PC-9 (cell line): ENCODE data around the gene SOD3. TPM values are rescaled to one million over a fixed set of nuclear protein-coding genes. Genes with fewer than 3 reads are reported as not detected.

Source experiments
- BruUV-seq: library from RNA; stranded (reverse); fragments of 400-500 nt; replicated peaks from 2 replicates; lab custom pipeline; 2021; lab: Mats Ljungman, UMichigan
- CTCF ChIA-PET: fragments of 300-600 bp; sonication (Branson Sonifier 250); formaldehyde crosslinking; loops from one replicate; lab custom pipeline; 2022; ENCODE audit warnings: antibody characterized with exemption; lab: Charles Lee
- POLR2A ChIA-PET: fragments of 300-600 bp; sonication (Branson Sonifier 250); formaldehyde crosslinking; loops from one replicate; lab custom pipeline; 2022; ENCODE audit warnings: antibody characterized with exemption; ENCODE audit not compliant: unreplicated experiment; lab: Charles Lee
- DNase-seq, 2 experiments: peaks; one replicate each; pipeline versions ENCODE4 v3.0.0 to v3.0.0-alpha.2; 2015 to 2022; ENCODE audit warnings: mixed read lengths in 1 of 2
- H2AFZ ChIP-seq: fragments of 200-600 bp; sonication (generic); 2 replicates; pipeline ENCODE4 v1.8.1; 2017; ENCODE audit warnings: antibody characterized with exemption
- H3F3A ChIP-seq: fragments of 200-600 bp; sonication (generic); 2 replicates; pipeline ENCODE4 v1.8.1; 2017; ENCODE audit warnings: antibody characterized with exemption, mild to moderate bottlenecking, low read depth; ENCODE audit not compliant: insufficient read depth
- H3K27ac ChIP-seq: fragments of 200-600 bp; sonication (generic); 2 replicates; pipeline ENCODE4 v1.6.1; 2016; ENCODE audit warnings: mixed run types
- H3K27me3 ChIP-seq: fragments of 200-600 bp; sonication (generic); 2 replicates; pipeline ENCODE4 v1.6.1; 2016; ENCODE audit warnings: low read depth, mixed run types; ENCODE audit not compliant: insufficient read depth
- H3K36me3 ChIP-seq: fragments of 200-600 bp; sonication (generic); 2 replicates; pipeline ENCODE4 v1.6.1; 2016; ENCODE audit warnings: low read depth, mixed run types
- H3K4me1 ChIP-seq: fragments of 200-600 bp; sonication (generic); replicated peaks from 2 replicates; pipeline ENCODE4 v1.6.1; 2016; ENCODE audit warnings: mixed run types; ENCODE audit not compliant: insufficient read depth
- H3K4me2 ChIP-seq: fragments of 200-600 bp; sonication (generic); 2 replicates; pipeline ENCODE4 v1.6.1; 2017; ENCODE audit warnings: mixed run types
- H3K4me3 ChIP-seq: fragments of 200-600 bp; sonication (generic); 2 replicates; pipeline ENCODE4 v1.6.1; 2016; ENCODE audit warnings: mixed run types
- H3K79me2 ChIP-seq: fragments of 200-600 bp; sonication (generic); 2 replicates; pipeline ENCODE4 v1.6.1; 2017; ENCODE audit warnings: low read depth, mixed run types
- H3K9me2 ChIP-seq: fragments of 200-600 bp; sonication (generic); 2 replicates; pipeline ENCODE4 v1.8.1; 2017; ENCODE audit warnings: mild to moderate bottlenecking; ENCODE audit not compliant: insufficient read depth
- H3K9me3 ChIP-seq: fragments of 200-600 bp; sonication (generic); 2 replicates; pipeline ENCODE4 v1.8.1; 2016; ENCODE audit warnings: low read depth; ENCODE audit not compliant: insufficient read depth
- H4K20me1 ChIP-seq: fragments of 200-600 bp; sonication (generic); 2 replicates; pipeline ENCODE4 v1.8.1; 2017; ENCODE audit not compliant: insufficient read depth
- EZH2 ChIP-seq: fragments of 200-600 bp; sonication (generic); IDR thresholded peaks from 2 replicates; pipeline ENCODE4 v1.8.0; 2017; ENCODE audit warnings: antibody characterized with exemption, low read depth
- intact Hi-C: fragments of 100-400 bp; cut with micrococcal nuclease; formaldehyde crosslinking; loops from one replicate; pipeline ENCODE4 v1.10.0; 2022; ENCODE audit not compliant: unreplicated experiment
- total RNA-seq: library from RNA; stranded (reverse); gene quantifications from 2 replicates; pipeline ENCODE4 v1.2.3, GENCODE V29; 2021
- TF ChIP-seq, protein P1 (sequence below): fragments of 200-600 bp; sonication (generic); conservative IDR thresholded peaks from 2 replicates; pipeline ENCODE4 v1.6.1; 2017; ENCODE audit warnings: mixed run types, antibody characterized with exemption, mild to moderate bottlenecking, moderate library complexity

Gene SOD3
- total RNA-seq, 1 experiment from 2014 or later: 6.3 TPM

DNA sequence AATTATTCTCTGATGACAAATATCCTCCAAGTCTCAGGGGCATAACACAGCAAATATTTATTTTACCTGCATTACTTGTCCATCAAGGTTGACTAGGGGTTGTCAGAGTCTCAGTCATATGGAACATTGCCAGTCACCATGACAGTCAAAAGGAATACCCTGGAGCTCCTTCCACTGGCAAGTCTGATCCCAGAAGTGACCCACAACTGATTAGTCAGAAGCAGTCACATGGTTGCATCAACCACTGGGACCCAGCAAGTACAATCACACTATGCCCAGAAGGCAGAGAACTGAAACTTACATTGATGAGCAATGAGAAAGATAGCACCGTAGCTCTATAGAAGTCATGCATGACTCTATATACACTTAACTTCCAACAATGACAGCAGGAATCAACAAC is 41.9 kb upstream of the SOD3 start:
- Histone ChIP-seq H3K36me3 (no peaks in the 10 kb centered on the region), H3F3A (peaks cover 18% of the 10 kb centered on the region), H3K4me2 (0 out of 2 replicates have a peak overlapping the region, but pooled peaks have one; percentile 50), H4K20me1 (no peaks in the 10 kb centered on the region), H3K27me3 (no peaks in the 10 kb centered on the region), H3K9me3 (peaks cover 27% of the 10 kb centered on the region), H3K9me2 (no peaks in the 10 kb centered on the region), H3K4me3 (no peak overlapping the region), H3K4me1 (peaks cover 24% of the 10 kb centered on the region), H3K27ac (peak overlapping the region; percentile 95), H3K79me2 (no peaks in the 10 kb centered on the region), H2AFZ (no peak overlapping the region)
- DNase-seq: peak; percentile 70 to 99
- no TSS peak for BruUV-seq
- intact Hi-C loops: loop anchor here (1.0 kb wide), 2 partner anchors 10 to 95 kb away; no protein-coding TSS in a partner anchor
- CTCF ChIA-PET: interaction anchor here (0.5 kb wide), 1 partner anchor 170 kb away, joined by 3 read pairs; no protein-coding TSS in a partner anchor
- no peak for TF ChIP-seq EZH2
- TF ChIP-seq, protein P1, sequence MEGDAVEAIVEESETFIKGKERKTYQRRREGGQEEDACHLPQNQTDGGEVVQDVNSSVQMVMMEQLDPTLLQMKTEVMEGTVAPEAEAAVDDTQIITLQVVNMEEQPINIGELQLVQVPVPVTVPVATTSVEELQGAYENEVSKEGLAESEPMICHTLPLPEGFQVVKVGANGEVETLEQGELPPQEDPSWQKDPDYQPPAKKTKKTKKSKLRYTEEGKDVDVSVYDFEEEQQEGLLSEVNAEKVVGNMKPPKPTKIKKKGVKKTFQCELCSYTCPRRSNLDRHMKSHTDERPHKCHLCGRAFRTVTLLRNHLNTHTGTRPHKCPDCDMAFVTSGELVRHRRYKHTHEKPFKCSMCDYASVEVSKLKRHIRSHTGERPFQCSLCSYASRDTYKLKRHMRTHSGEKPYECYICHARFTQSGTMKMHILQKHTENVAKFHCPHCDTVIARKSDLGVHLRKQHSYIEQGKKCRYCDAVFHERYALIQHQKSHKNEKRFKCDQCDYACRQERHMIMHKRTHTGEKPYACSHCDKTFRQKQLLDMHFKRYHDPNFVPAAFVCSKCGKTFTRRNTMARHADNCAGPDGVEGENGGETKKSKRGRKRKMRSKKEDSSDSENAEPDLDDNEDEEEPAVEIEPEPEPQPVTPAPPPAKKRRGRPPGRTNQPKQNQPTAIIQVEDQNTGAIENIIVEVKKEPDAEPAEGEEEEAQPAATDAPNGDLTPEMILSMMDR: no peak
- POLR2A ChIA-PET: no interaction called here

- intact Hi-C loops: no loop called here
- H3K9me3 ChIP-seq: peaks cover 27% of the 10 kb centered on the region
- H3K4me2 ChIP-seq: no peak overlapping the region
- H2AFZ ChIP-seq: no peak overlapping the region
- H3F3A ChIP-seq: peaks cover 18% of the 10 kb centered on the region
- ChIA-PET POLR2A (no interaction called here), CTCF (no interaction called here)
- H3K27ac ChIP-seq: peak overlapping the region; percentile 95
- no TSS peak for BruUV-seq
- no peaks in the 10 kb centered on the region for H4K20me1 ChIP-seq
- H3K36me3 ChIP-seq: no peaks in the 10 kb centered on the region
- DNase-seq: peak in 1 of 2 experiments; percentile 50
- no peaks in the 10 kb centered on the region for H3K79me2 ChIP-seq
- H3K4me3 ChIP-seq: no peak overlapping the region
- no peaks in the 10 kb centered on the region for H3K9me2 ChIP-seq
- no peaks in the 10 kb centered on the region for H3K27me3 ChIP-seq
- no peak for TF ChIP-seq EZH2
- H3K4me1 ChIP-seq: peaks cover 24% of the 10 kb centered on the region
Measured at GRCh38 chr4:24754571-24754970, 40.8 kb upstream of the SOD3 start.

DNA sequence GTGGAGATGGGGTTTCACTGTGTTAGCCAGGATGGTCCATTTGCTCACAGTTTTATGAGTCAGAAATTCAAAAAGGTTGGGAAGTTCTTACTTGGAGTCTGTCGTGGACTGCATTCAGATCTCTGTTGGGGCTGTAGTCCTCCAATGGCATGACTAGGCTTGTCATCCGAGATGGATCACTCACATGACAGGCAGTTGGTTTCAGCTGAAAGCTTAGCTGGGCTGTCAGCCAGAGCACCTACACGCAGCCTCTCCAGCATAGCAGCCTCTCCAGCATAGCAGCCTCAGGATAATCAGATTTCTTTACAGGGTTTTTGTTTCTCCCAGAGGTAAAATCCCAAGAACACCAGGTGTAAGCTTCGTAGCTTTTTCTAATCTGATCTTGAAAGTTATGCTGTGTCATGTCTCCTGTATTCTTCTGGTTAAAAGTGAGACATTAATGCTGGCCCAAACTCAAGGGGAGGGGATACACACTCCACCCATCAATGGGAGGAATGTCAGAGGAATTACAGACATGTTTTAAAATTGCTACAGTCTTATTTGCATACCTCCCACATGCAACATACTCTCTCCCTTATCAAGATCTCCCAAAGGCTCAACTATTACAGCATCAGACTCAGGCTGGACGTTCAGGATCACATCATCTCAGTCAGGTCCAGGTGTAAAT is 31.6 kb upstream of the SOD3 start:
- Histone ChIP-seq H3K4me2 (peak overlapping the region; percentile 53; the same call in 1 of the 2 replicates), H3K27me3 (no peaks in the 10 kb centered on the region), H3K4me3 (no peak overlapping the region), H3F3A (peaks cover 13% of the 10 kb centered on the region; the same call in 1 of the 2 replicates), H3K36me3 (no peaks in the 10 kb centered on the region), H2AFZ (no peak overlapping the region), H3K9me2 (no peaks in the 10 kb centered on the region), H4K20me1 (no peaks in the 10 kb centered on the region), H3K27ac (peak overlapping the region; percentile 57), H3K4me1 (peaks cover 11% of the 10 kb centered on the region), H3K9me3 (no peaks in the 10 kb centered on the region), H3K79me2 (no peaks in the 10 kb centered on the region)
- ChIA-PET CTCF (interaction anchor here (0.7 kb wide), 1 partner anchor 398 kb away, joined by 3 read pairs; no protein-coding TSS in a partner anchor), POLR2A (no interaction called here)
- DNase-seq: peak; percentile 60
- no peak for TF ChIP-seq EZH2
- TF ChIP-seq, protein P1: no peak
- BruUV-seq: TSS peak; percentile 47
- intact Hi-C loops: loop anchor here (1.0 to 5.0 kb wide), 4 partner anchors 10 to 181 kb away; partner anchors contain the start of genes CCDC149 and DHX15
